ENCODE data around the gene ERN1. TPM values are rescaled to one million over a fixed set of nuclear protein-coding genes. Genes with fewer than 3 reads are reported as not detected.
"Not testable (repeated sequence)": the region's sequence is repeated elsewhere in the genome, so short reads cannot be mapped to it uniquely, and the experiment has no call there.

The ERN1 gene
- total and polyA plus RNA-seq, 8 donors, result 10.6 to 45.0 (median 11.5) TPM

GRCh38 chr17:64020056-64020766 lies 109.7 kb downstream of the ERN1 start, which contains the start of gene ICAM2:
Gene ICAM2, minus strand, starts transcription at chr17:64020633. Its CDS starts 13,942 bp downstream, at chr17:64006691.
- peak within 1 kb of the TSS; percentile 79 to 85 for H3K27ac ChIP-seq
- H3K27me3 ChIP-seq, result no peaks in the 10 kb centered on the region
- DNase-seq, result peak in 2 of 4 donors; percentile 44 to 76
- peaks cover 3 to 69% of the 10 kb centered on the region in 2 donors for H3K4me1 ChIP-seq
- peak within 1 kb of the TSS; percentile 44 to 50 for H3K4me3 ChIP-seq
- ATAC-seq, result peak; percentile 73
- H3K9me3 ChIP-seq, result no peaks in the 10 kb centered on the region
- no peaks in the 10 kb centered on the region for H3K36me3 ChIP-seq
- intact Hi-C loops (cut with DNase I), result no loop called here
- TF ChIP-seq CTCF (IDR thresholded peaks at IDR 0.05), result no peak

- Histone ChIP-seq H3K4me1 (peaks cover 6 to 69% of the 10 kb centered on the region in 2 donors), H3K4me3 (peak overlapping the region; percentile 44 to 50), H3K27ac (peak overlapping the region; percentile 79 to 85)
- ATAC-seq; H3K9me3 ChIP-seq; H3K36me3 ChIP-seq; intact Hi-C loops (cut with DNase I); H3K27me3 ChIP-seq; DNase-seq: not testable (repeated sequence)
These were observed 110.4 kb downstream of the ERN1 start for GRCh38 chr17:64019551-64019961.

GRCh38 chr17:64017381-64017980 lies 112.5 kb downstream of the ERN1 start:
- peaks cover 6 to 63% of the 10 kb centered on the region in 2 donors for H3K4me1 ChIP-seq
- DNase-seq (no peak), ATAC-seq (no peak)
- peak overlapping the region in 1 of 2 donors; percentile 52 for H3K27ac ChIP-seq
- H3K4me3 ChIP-seq, result no peak overlapping the region
- no peak for TF ChIP-seq CTCF (IDR thresholded peaks at IDR 0.05)
- H3K9me3 ChIP-seq, result no peaks in the 10 kb centered on the region
- H3K36me3 ChIP-seq, result no peaks in the 10 kb centered on the region
- intact Hi-C loops (cut with DNase I), result no loop called here
- no peaks in the 10 kb centered on the region for H3K27me3 ChIP-seq

GRCh38 chr17:64016974-64017373 lies 113.0 kb downstream of the ERN1 start:
- no peak for TF ChIP-seq CTCF (IDR thresholded peaks at IDR 0.05)
- no peak overlapping the region for H3K4me3 ChIP-seq
- no peaks in the 10 kb centered on the region for H3K9me3 ChIP-seq
- no peaks in the 10 kb centered on the region for H3K36me3 ChIP-seq
- ATAC-seq, result no peak
- H3K27me3 ChIP-seq, result no peaks in the 10 kb centered on the region
- no peak for DNase-seq
- intact Hi-C loops (cut with DNase I), result no loop called here
- H3K4me1 ChIP-seq, result peaks cover 6 to 62% of the 10 kb centered on the region in 2 donors
- H3K27ac ChIP-seq, result peak overlapping the region in 1 of 2 donors; percentile 52

- Histone ChIP-seq H3K36me3 (no peaks in the 10 kb centered on the region), H3K4me3 (no peak overlapping the region), H3K27me3 (no peaks in the 10 kb centered on the region), H3K4me1 (peaks cover 6 to 60% of the 10 kb centered on the region in 2 donors), H3K9me3 (no peaks in the 10 kb centered on the region), H3K27ac (peak overlapping the region; percentile 15 to 52)
- intact Hi-C loops (cut with DNase I), result no loop called here
- ATAC-seq (no peak), DNase-seq (no peak)
- TF ChIP-seq CTCF (IDR thresholded peaks at IDR 0.05), result peak in 1 of 2 donors; percentile 15
These were observed 113.6 kb downstream of the ERN1 start for GRCh38 chr17:64016231-64016784.
